Measurements from ENCODE around the gene RMND1.

- no peak for TF ChIP-seq EZH2 (IDR thresholded peaks at IDR 0.05; ENCODE audit: borderline replicate concordance, low read length)
- no peak for TF ChIP-seq CTCF (IDR thresholded peaks at IDR 0.05; ENCODE audit: low read length)
Observed at GRCh38 chr6:151440498-151440897, 11.4 kb downstream of the RMND1 start.

Measured in OCI-LY1 (cell line).